GM10248 (cell line): Measurements from ENCODE around the gene GREB1L.

ENCODE experiments used
- CTCF ChIA-PET: fragments of 300-600 bp; sonication (Branson Sonifier 250); formaldehyde crosslinking; extraction: SDS; loops from one replicate; lab custom pipeline; 2021; ENCODE audit warnings: antibody characterized with exemption; lab: Yijun Ruan, JAX
- POLR2A ChIA-PET: fragments of 350-650 bp; sonication (Branson Sonifier 250); formaldehyde crosslinking; extraction: SDS; loops from one replicate; lab custom pipeline; 2020; ENCODE audit warnings: antibody characterized with exemption; lab: Yijun Ruan, JAX
- DNase-seq: peaks from one replicate; pipeline ENCODE4 v3.0.0; 2012; ENCODE audit errors: extremely low spot score
- CTCF ChIP-seq: IDR thresholded peaks from 2 replicates; pipeline ENCODE4 v1.5.1; 2012; ENCODE audit warnings: mild to moderate bottlenecking, low read depth; ENCODE audit errors: extremely low read depth, missing control alignments, control extremely low read depth

GREB1L gene

GRCh38 chr18:21538230-21538629 lies 296.2 kb downstream of the GREB1L start:
- no peak for TF ChIP-seq CTCF
- POLR2A ChIA-PET = no interaction called here
- DNase-seq = no peak
- CTCF ChIA-PET = no interaction called here

GRCh38 chr18:21546423-21546822 lies 304.4 kb downstream of the GREB1L start:
- no peak for DNase-seq
- no peak for TF ChIP-seq CTCF
- ChIA-PET POLR2A (no interaction called here), CTCF (interaction anchor here (0.7 kb wide), 1 partner anchor 9 kb away, joined by 3 read pairs; no protein-coding TSS in a partner anchor)

- POLR2A ChIA-PET = no interaction called here
- no peak for TF ChIP-seq CTCF
- CTCF ChIA-PET = interaction anchor here (0.8 to 1.0 kb wide), 3 partner anchors 13 to 59 kb away, joined by 3 to 4 read pairs (median 4); no protein-coding TSS in a partner anchor
- no peak for DNase-seq
These were observed 306.6 kb downstream of the GREB1L start for GRCh38 chr18:21548647-21549046.

DNA sequence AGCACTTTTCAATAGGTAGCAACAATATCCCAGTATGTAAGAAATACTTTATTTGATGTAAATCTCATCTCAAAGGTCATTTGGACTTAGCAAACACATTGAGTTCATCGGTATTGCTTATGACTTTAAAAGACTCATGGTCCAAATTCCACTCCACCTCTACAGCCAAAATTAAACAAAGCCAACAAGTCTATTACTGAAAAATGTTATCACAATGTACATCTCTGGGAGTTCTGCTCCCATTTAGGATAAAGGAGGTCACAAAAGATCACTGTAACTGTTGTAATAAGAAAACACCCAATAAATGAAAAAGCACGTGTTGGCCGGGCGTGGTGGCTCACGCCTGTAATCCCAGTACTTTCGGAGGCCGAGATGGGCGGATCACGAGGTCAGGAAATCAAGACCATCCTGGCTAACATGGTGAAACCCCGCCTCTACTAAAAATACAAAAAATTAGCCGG lies 308.5 kb downstream of the GREB1L start:
- POLR2A ChIA-PET = no interaction called here
- no peak for TF ChIP-seq CTCF
- CTCF ChIA-PET = no interaction called here
- DNase-seq = no peak

- no peak for TF ChIP-seq CTCF
- CTCF ChIA-PET = interaction anchor here (1.4 kb wide), 1 partner anchor 11 kb away, joined by 3 read pairs; no protein-coding TSS in a partner anchor
- DNase-seq = no peak
- POLR2A ChIA-PET = no interaction called here
These were observed 315.7 kb downstream of the GREB1L start for GRCh38 chr18:21557607-21558253.

- DNase-seq = no peak
- ChIA-PET CTCF (interaction anchor here (0.9 to 2.7 kb wide), 3 partner anchors 11 to 41 kb away, joined by 3 to 10 read pairs (median 3); partner anchors contain the start of gene ESCO1), POLR2A (no interaction called here)
- TF ChIP-seq CTCF = no peak
These were observed 317.2 kb downstream of the GREB1L start for GRCh38 chr18:21559195-21559594.

DNA sequence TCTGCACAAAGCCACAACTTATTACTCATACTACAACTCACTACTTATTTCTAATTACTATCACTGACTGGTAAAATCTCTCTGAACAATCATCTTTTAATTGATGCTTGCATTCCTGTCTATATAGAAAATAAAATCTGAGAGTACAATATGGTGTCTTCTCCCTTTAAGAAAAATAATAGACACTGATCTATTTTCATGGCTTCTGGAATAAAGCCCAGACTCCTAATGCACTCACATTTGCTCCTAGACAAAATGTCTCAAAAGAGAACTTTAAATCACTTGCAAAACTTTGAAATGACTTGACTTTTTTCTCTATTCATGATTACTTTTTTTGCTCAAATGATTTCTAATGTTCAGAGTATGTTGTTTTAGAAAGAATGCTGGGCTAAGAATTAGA lies 329.7 kb downstream of the GREB1L start:
- ChIA-PET POLR2A (no interaction called here), CTCF (no interaction called here)
- DNase-seq = no peak
- no peak for TF ChIP-seq CTCF
